Muscle layer of duodenum (tissue), 2 donors: Measurements from ENCODE around the gene GPER1.
"Not testable (repeated sequence)": the region's sequence is repeated elsewhere in the genome, so short reads cannot be mapped to it uniquely, and the experiment has no call there.

Experiments used
- H3K27ac ChIP-seq: one replicate; pipeline ENCODE4 v1.7.0; 2013; ENCODE audit warnings: mild to moderate bottlenecking, low read length
- H3K27me3 ChIP-seq: one replicate; pipeline ENCODE4 v1.7.0; 2013; ENCODE audit warnings: low read depth, mild to moderate bottlenecking, control low read depth, low read length
- H3K36me3 ChIP-seq, 2 donors: one replicate each; pipeline ENCODE4 v1.7.0; 2013; ENCODE audit warnings: low read length in 2 of 2, control low read depth in 1 of 2, mild to moderate bottlenecking in 1 of 2; ENCODE audit not compliant: insufficient read depth in 2 of 2, control insufficient read depth in 1 of 2
- H3K4me1 ChIP-seq, 2 donors: one replicate each; pipeline ENCODE4 v1.7.0; 2013; ENCODE audit warnings: low read length in 2 of 2, mild to moderate bottlenecking in 2 of 2, control low read depth in 1 of 2, moderate library complexity in 1 of 2; ENCODE audit not compliant: insufficient read depth in 2 of 2, control insufficient read depth in 1 of 2
- H3K4me3 ChIP-seq, 2 donors: one replicate each; pipeline ENCODE4 v1.7.0; 2013; ENCODE audit warnings: low read length in 2 of 2, low read depth in 1 of 2, mild to moderate bottlenecking in 1 of 2
- H3K9me3 ChIP-seq, 2 donors: one replicate each; pipeline ENCODE4 v1.7.0; 2013; ENCODE audit warnings: low read length in 2 of 2, control low read depth in 1 of 2, mild to moderate bottlenecking in 1 of 2; ENCODE audit not compliant: control insufficient read depth in 1 of 2
- donor health status: healthy.

GPER1 gene

GRCh38 chr7:1087952-1088920 lies at the start of gene GPER1:
GPER1 (plus strand) TSS chr7:1088113; CDS start chr7:1091729, 3,616 bp downstream.
- H3K9me3 ChIP-seq, result no peaks in the 10 kb centered on the region
- H3K36me3 ChIP-seq, result peaks cover 5 to 17% of the 10 kb centered on the region in 2 donors
- peaks cover 9 to 23% of the 10 kb centered on the region in 2 donors for H3K4me1 ChIP-seq
- no peaks in the 10 kb centered on the region for H3K27me3 ChIP-seq
- peak within 1 kb of the TSS; percentile 61 for H3K4me3 ChIP-seq
- no peak within 1 kb of the TSS for H3K27ac ChIP-seq

DNA sequence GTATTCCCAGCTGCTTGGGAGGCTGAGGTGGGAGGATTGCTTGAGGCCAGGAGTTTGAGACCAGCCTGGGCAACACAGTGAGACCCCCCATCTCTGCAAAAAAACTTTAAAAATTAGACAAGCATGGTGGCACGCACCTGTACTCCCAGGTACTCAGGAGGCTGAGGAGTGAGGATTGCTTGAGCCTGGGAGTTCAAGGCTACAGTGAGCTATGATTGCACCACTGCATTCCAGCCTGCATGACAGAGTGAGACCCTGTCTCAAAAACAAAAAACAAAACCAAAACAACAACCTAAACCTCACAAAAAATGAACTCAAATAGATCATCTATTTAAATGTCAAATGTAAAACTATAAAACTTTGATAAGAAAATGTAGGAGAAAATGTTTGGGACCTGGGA lies 47.7 kb upstream of the GPER1 start:
- H3K36me3 ChIP-seq, H3K27ac ChIP-seq, H3K4me3 ChIP-seq, H3K9me3 ChIP-seq, H3K27me3 ChIP-seq: not testable (repeated sequence)
- H3K4me1 ChIP-seq, result peaks cover 4 to 40% of the 10 kb centered on the region in 2 donors

- no peaks in the 10 kb centered on the region for H3K36me3 ChIP-seq
- H3K9me3 ChIP-seq, result no peaks in the 10 kb centered on the region
- H3K4me1 ChIP-seq, result peaks cover 4 to 44% of the 10 kb centered on the region in 2 donors
- H3K27me3 ChIP-seq, result no peaks in the 10 kb centered on the region
- peak overlapping the region in 1 of 2 donors; percentile 34 for H3K4me3 ChIP-seq
- no peak overlapping the region for H3K27ac ChIP-seq
Measured at GRCh38 chr7:1040790-1041189, 47.1 kb upstream of the GPER1 start.

DNA sequence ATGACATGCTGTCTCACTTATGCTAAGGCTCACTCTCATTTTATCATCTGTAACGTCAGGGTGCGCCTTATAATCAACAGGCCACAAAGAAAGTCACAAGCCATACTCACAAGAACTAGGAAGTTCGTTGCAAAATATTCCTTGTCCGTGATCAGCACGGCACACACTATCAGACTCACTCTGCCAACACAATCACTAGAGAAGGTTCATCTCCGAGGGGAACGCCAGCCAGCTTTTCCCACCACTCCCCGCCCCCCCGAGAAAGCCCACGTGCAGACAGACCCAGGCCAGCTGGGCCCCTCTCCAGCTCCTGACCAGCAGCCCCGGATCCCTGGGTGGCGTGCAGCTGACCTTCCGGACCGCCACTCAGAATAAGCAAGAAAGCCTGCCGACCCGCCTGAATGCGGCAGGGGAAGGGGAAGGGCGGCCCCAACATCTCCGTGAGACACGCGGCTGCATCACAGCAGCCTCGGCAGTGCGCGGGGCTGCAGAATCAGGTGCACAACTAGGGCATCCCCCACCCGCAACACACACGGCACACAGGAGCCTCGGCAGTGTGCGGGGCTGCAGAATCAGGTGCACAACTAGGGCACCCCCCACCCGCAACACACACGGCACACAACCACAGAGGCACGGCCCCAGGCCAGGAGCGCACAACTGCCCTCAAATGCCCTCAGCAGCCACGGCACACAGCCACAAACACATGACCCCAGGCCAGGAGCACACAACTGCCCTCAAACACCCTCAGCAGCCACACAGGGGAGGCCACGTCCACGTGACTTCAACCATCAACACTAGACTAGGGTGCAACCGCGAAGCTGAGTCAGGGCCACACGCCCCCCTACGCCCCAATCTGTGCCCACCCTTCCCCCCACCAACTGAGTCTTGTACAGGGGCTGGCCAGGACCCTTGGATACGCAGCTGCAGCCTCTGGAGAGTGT lies 46.1 kb upstream of the GPER1 start:
- peaks cover 4 to 50% of the 10 kb centered on the region in 2 donors for H3K4me1 ChIP-seq

GRCh38 chr7:1042492-1042833 lies 45.5 kb upstream of the GPER1 start:
- H3K4me1 ChIP-seq, result peaks cover 4 to 54% of the 10 kb centered on the region in 2 donors

More for the DNA sequence above, 46.1 kb upstream of the GPER1 start:
- Histone ChIP-seq H3K27me3 (no peaks in the 10 kb centered on the region), H3K36me3 (no peaks in the 10 kb centered on the region), H3K27ac (no peak overlapping the region), H3K9me3 (no peaks in the 10 kb centered on the region), H3K4me3 (no peak overlapping the region)

GRCh38 chr7:1043552-1044188 lies 44.2 kb upstream of the GPER1 start:
- peak overlapping the region; percentile 55 to 74 for H3K4me3 ChIP-seq

More at GRCh38 chr7:1042492-1042833, 45.5 kb upstream of the GPER1 start:
- Histone ChIP-seq H3K27ac (no peak overlapping the region), H3K9me3 (no peaks in the 10 kb centered on the region), H3K27me3 (no peaks in the 10 kb centered on the region), H3K4me3 (no peak overlapping the region), H3K36me3 (no peaks in the 10 kb centered on the region)

DNA sequence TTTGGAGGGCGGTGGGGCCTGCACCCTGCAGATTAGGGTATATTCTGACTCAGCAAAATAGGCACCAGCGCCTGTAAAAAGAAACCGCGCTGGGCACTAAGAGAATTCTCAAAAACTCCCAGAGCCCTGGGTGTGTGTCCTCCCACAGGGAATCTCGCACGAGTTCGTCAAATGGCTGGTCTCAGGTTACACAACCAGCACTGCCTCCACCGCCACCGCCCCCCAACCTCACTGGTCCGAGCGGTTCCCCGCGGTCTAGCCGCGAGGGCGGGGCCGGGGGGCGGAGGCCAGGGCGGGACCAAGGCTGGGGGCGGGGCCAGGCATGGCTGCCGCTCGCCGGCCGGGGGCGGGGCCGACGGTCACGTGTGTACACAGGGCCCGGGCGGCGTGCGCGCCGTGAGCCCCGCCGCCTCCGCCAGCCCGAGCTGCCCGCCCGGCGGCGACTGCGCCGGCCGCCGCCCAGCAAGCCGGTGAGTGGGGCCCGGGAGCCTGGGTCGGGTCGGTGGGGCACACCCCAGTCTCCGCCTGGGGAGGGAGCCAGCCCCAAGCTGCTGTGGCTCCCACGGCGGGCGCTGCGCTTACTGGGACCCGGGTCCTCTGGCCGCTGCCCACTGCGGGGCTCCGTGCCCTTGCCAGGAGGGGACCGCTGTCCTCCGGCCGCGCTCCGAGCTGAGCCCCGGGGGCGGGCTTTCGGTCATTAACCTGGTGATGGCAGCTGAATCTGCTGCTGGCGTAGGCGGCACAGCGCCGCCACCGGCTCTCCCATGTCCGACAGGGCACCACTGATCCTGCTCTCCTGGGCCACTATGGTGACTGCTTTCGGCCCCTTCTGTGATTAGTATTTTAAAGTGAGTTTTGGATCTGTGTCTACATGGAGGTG lies 43.5 kb upstream of the GPER1 start, which contains the start of gene GPR146:
Gene GPR146 (plus strand): TSS at position 358 of the 880 bp plus-strand sequence. CDS start 12,970 bp downstream, outside the sequence.
- H3K27me3 ChIP-seq, result no peaks in the 10 kb centered on the region
- H3K9me3 ChIP-seq, result no peaks in the 10 kb centered on the region
- peak within 1 kb of the TSS; percentile 81 for H3K27ac ChIP-seq
- peaks cover 4 to 54% of the 10 kb centered on the region in 2 donors for H3K4me1 ChIP-seq
- H3K36me3 ChIP-seq, result no peaks in the 10 kb centered on the region
- peak within 1 kb of the TSS; percentile 65 to 74 for H3K4me3 ChIP-seq

More at GRCh38 chr7:1043552-1044188, 44.2 kb upstream of the GPER1 start:
- Histone ChIP-seq H3K27ac (peak overlapping the region; percentile 81), H3K36me3 (no peaks in the 10 kb centered on the region), H3K27me3 (no peaks in the 10 kb centered on the region), H3K4me1 (peaks cover 4 to 54% of the 10 kb centered on the region in 2 donors), H3K9me3 (no peaks in the 10 kb centered on the region)

DNA sequence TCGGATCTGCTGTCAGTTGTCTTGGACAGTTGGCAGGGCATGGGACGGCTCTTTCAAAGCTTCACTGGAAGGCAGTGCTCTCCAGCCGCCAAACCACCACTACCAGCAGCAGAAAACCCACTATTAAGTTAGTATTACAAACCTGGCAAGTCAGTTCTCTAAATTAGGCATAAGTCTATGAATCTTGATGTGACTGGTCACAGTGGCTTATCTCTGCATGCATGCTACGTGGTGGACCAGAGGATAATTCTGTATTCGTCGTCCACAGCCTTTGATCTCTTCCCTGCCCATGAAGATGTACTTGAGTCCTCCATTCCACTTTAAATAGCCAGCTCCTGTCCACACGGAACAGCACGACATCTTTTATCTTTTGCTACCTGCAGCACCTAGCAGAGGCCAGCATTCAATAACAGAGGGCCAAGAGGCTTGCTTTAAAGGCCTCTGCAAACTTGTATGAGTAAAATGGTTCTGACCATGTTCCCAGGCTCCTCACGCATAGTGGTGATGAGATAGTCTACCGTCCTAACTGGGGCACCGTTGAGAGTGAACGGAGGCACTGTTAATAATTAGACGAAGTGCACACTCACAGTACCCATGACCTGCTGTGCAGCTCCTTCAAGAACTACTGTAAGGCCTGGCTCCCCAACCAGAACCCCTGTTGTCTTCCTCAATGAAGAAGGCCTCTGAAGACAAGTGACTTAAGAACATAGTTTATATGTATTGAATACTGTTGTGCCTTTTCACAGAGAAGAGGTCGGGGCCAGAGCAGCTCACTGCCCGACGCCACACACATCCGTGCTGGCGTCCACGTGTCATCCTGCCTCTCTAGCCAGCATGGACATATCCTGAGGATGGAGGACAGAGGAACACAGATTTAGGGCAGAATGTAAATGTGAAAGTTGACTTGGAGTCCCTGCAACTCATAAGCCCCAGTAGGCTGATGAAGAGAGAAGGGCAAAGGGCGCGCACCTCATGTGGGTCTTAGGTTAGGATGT lies 42.5 kb upstream of the GPER1 start:
- H3K27me3 ChIP-seq, result no peaks in the 10 kb centered on the region
- H3K27ac ChIP-seq, result peak overlapping the region; percentile 10
- H3K36me3 ChIP-seq, result no peaks in the 10 kb centered on the region
- H3K4me3 ChIP-seq, result peak overlapping the region; percentile 65 to 74
- no peaks in the 10 kb centered on the region for H3K9me3 ChIP-seq
- H3K4me1 ChIP-seq, result peaks cover 4 to 53% of the 10 kb centered on the region in 2 donors
